Omental fat pad (tissue), 4 donors: Measurements from ENCODE around the gene CNOT3. TPM values are rescaled to one million over a fixed set of nuclear protein-coding genes. Genes with fewer than 3 reads are reported as not detected.

Experiments
- ATAC-seq: fragments of 150-250 bp; one replicate; pipeline ENCODE4 v1.9.1; 2016; ENCODE audit warnings: mild to moderate bottlenecking, moderate library complexity; ENCODE audit not compliant: low FRiP score
- DNase-seq: peaks from one replicate; pipeline ENCODE4 v3.0.0-alpha.2; 2019; ENCODE audit warnings: low spot score
- CTCF ChIP-seq, 3 donors: fragments of 450-650 bp; IDR thresholded peaks; one replicate each; pipeline ENCODE4 v1.5.1; 2016 to 2017; ENCODE audit warnings: antibody characterized with exemption in 3 of 3, mild to moderate bottlenecking in 3 of 3, moderate library complexity in 2 of 3
- total RNA-seq, 4 donors: library from RNA; depleted of rRNA; stranded (reverse); fragments of >200 nt; gene quantifications; one replicate each; pipeline ENCODE4 v1.1.0, GENCODE V29; 2016

Gene CNOT3
- total RNA-seq, 4 donors from 2014 or later, result 13.4 to 24.4 (median 19.0) TPM

GRCh38 chr19:54124393-54124792 is 13.2 kb upstream of the CNOT3 start:
- ATAC-seq (no peak), DNase-seq (no peak)
- TF ChIP-seq CTCF (IDR thresholded peaks at IDR 0.05), result no peak

GRCh38 chr19:54125713-54126112 is 11.8 kb upstream of the CNOT3 start:
- TF ChIP-seq CTCF (IDR thresholded peaks at IDR 0.05), result no peak
- DNase-seq, result no peak
- ATAC-seq, result no peak

- no peak for ATAC-seq
- DNase-seq, result no peak
- no peak for TF ChIP-seq CTCF (IDR thresholded peaks at IDR 0.05)
Measured at GRCh38 chr19:54127688-54128440, 9.7 kb upstream of the CNOT3 start.

- no peak for DNase-seq
- no peak for ATAC-seq
- no peak for TF ChIP-seq CTCF (IDR thresholded peaks at IDR 0.05)
Measured at GRCh38 chr19:54128441-54128725, 9.2 kb upstream of the CNOT3 start.

- DNase-seq (no peak), ATAC-seq (no peak)
- no peak for TF ChIP-seq CTCF (IDR thresholded peaks at IDR 0.05)
Measured at GRCh38 chr19:54128796-54129616, 8.6 kb upstream of the CNOT3 start.

- TF ChIP-seq CTCF (IDR thresholded peaks at IDR 0.05), result no peak
- DNase-seq (no peak), ATAC-seq (no peak)
Measured at GRCh38 chr19:54129617-54129996, 8.0 kb upstream of the CNOT3 start.
